GM08714 (cell line): Measurements from ENCODE around the gene GTF2IRD1.
"Not testable (repeated sequence)": the region's sequence is repeated elsewhere in the genome, so short reads cannot be mapped to it uniquely, and the experiment has no call there.

Experiments
- H3K4me3 ChIP-seq: fragments of 200-500 bp; sonication (Bioruptor generic); 2 replicates; pipeline ENCODE4 v1.5.1; 2014; ENCODE audit warnings: mild to moderate bottlenecking, low read length, inconsistent platforms
- ZNF274 ChIP-seq: IDR thresholded peaks from 2 replicates; pipeline ENCODE4 v1.6.1; 2012; ENCODE audit warnings: mild to moderate bottlenecking, low read depth, low read length

GTF2IRD1 gene

GRCh38 chr7:74501298-74501697 lies 47.6 kb downstream of the GTF2IRD1 start:
- no peak for TF ChIP-seq ZNF274
- H3K4me3 ChIP-seq, result no peak overlapping the region

- no peak overlapping the region for H3K4me3 ChIP-seq
- no peak for TF ChIP-seq ZNF274
These were observed 48.6 kb downstream of the GTF2IRD1 start for GRCh38 chr7:74502216-74502891.

GRCh38 chr7:74503061-74503460 lies 49.4 kb downstream of the GTF2IRD1 start:
- TF ChIP-seq ZNF274, result no peak
- no peak overlapping the region for H3K4me3 ChIP-seq

GRCh38 chr7:74503943-74504342 lies 50.2 kb downstream of the GTF2IRD1 start:
- TF ChIP-seq ZNF274, result no peak
- H3K4me3 ChIP-seq, result no peak overlapping the region

- no peak for TF ChIP-seq ZNF274
These were observed 52.0 kb downstream of the GTF2IRD1 start for GRCh38 chr7:74505471-74506324.

GRCh38 chr7:74506325-74506724 lies 52.6 kb downstream of the GTF2IRD1 start:
- H3K4me3 ChIP-seq, result no peak overlapping the region
- TF ChIP-seq ZNF274, result no peak

More at GRCh38 chr7:74505471-74506324, 52.0 kb downstream of the GTF2IRD1 start:
- H3K4me3 ChIP-seq, result no peak overlapping the region

- no peak overlapping the region for H3K4me3 ChIP-seq
- no peak for TF ChIP-seq ZNF274
These were observed 54.0 kb downstream of the GTF2IRD1 start for GRCh38 chr7:74507538-74508319.

GRCh38 chr7:74509453-74509852 lies 55.7 kb downstream of the GTF2IRD1 start:
- H3K4me3 ChIP-seq, result not testable (repeated sequence)

- no peak for TF ChIP-seq ZNF274
- no peak overlapping the region for H3K4me3 ChIP-seq
These were observed 57.6 kb downstream of the GTF2IRD1 start for GRCh38 chr7:74511345-74511744.

GRCh38 chr7:74512762-74513161 lies 59.1 kb downstream of the GTF2IRD1 start:
- TF ChIP-seq ZNF274, result no peak
- H3K4me3 ChIP-seq, result no peak overlapping the region

- no peak overlapping the region for H3K4me3 ChIP-seq
- TF ChIP-seq ZNF274, result no peak
These were observed 60.5 kb downstream of the GTF2IRD1 start for GRCh38 chr7:74514131-74514591.

- H3K4me3 ChIP-seq, result no peak overlapping the region
- no peak for TF ChIP-seq ZNF274
These were observed 61.6 kb downstream of the GTF2IRD1 start for GRCh38 chr7:74515276-74515675.

GRCh38 chr7:74516214-74516613 lies 62.5 kb downstream of the GTF2IRD1 start:
- H3K4me3 ChIP-seq, result no peak overlapping the region
- no peak for TF ChIP-seq ZNF274

- no peak overlapping the region for H3K4me3 ChIP-seq
- no peak for TF ChIP-seq ZNF274
These were observed 64.3 kb downstream of the GTF2IRD1 start for GRCh38 chr7:74518041-74518440.
